RWPE1 (cell line): Measurements from ENCODE around the gene ABHD2.
"Not testable (repeated sequence)": the region's sequence is repeated elsewhere in the genome, so short reads cannot be mapped to it uniquely, and the experiment has no call there.

Source experiments
- CTCF ChIA-PET: fragments of 350-600 bp; sonication (Branson Sonifier 250); formaldehyde crosslinking; extraction: SDS; loops from one replicate; lab custom pipeline; 2021; lab: Yijun Ruan, JAX
- POLR2A ChIA-PET: fragments of 400-600 bp; formaldehyde crosslinking; extraction: SDS; loops from one replicate; lab custom pipeline; 2020; ENCODE audit warnings: antibody characterized with exemption; ENCODE audit not compliant: low non-redundant PET; lab: Yijun Ruan, JAX
- DNase-seq: peaks from one replicate; pipeline ENCODE4 v3.0.0; 2012; ENCODE audit warnings: low spot score
- H3K27ac ChIP-seq: fragments of 450-650 bp; 2 replicates; pipeline ENCODE4 v1.5.1; 2017
- TF ChIP-seq, protein P1 (sequence below): fragments of 450-650 bp; conservative IDR thresholded peaks from 2 replicates; pipeline ENCODE4 v1.5.1; 2017; ENCODE audit warnings: low read depth, mild to moderate bottlenecking

The ABHD2 gene

DNA sequence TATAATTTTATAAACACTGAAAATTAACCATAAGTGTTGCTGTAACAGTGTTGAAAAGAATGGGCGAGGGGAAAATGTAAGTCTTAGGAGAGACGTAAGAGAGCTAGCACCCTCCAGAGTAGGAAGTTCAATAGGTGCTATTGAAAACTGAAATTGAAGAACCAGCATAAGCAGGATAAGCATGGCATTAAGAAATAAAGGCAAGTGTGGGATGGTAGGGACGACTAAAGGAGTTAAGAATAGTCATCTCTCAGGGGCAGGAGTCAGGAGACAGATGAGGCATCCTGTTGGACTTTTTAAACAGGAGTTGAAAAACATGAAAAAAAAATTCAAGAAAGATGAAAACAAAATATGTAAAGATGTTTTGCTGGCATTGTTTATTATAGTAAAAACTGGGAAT, 43.5 kb downstream of the ABHD2 start:
- no peak overlapping the region for H3K27ac ChIP-seq
- DNase-seq = no peak
- ChIA-PET POLR2A (no interaction called here), CTCF (interaction anchor here (1.0 kb wide), 1 partner anchor 46 kb away, joined by 7 read pairs; no protein-coding TSS in a partner anchor)
- TF ChIP-seq, protein P1, sequence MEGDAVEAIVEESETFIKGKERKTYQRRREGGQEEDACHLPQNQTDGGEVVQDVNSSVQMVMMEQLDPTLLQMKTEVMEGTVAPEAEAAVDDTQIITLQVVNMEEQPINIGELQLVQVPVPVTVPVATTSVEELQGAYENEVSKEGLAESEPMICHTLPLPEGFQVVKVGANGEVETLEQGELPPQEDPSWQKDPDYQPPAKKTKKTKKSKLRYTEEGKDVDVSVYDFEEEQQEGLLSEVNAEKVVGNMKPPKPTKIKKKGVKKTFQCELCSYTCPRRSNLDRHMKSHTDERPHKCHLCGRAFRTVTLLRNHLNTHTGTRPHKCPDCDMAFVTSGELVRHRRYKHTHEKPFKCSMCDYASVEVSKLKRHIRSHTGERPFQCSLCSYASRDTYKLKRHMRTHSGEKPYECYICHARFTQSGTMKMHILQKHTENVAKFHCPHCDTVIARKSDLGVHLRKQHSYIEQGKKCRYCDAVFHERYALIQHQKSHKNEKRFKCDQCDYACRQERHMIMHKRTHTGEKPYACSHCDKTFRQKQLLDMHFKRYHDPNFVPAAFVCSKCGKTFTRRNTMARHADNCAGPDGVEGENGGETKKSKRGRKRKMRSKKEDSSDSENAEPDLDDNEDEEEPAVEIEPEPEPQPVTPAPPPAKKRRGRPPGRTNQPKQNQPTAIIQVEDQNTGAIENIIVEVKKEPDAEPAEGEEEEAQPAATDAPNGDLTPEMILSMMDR = no peak

DNA sequence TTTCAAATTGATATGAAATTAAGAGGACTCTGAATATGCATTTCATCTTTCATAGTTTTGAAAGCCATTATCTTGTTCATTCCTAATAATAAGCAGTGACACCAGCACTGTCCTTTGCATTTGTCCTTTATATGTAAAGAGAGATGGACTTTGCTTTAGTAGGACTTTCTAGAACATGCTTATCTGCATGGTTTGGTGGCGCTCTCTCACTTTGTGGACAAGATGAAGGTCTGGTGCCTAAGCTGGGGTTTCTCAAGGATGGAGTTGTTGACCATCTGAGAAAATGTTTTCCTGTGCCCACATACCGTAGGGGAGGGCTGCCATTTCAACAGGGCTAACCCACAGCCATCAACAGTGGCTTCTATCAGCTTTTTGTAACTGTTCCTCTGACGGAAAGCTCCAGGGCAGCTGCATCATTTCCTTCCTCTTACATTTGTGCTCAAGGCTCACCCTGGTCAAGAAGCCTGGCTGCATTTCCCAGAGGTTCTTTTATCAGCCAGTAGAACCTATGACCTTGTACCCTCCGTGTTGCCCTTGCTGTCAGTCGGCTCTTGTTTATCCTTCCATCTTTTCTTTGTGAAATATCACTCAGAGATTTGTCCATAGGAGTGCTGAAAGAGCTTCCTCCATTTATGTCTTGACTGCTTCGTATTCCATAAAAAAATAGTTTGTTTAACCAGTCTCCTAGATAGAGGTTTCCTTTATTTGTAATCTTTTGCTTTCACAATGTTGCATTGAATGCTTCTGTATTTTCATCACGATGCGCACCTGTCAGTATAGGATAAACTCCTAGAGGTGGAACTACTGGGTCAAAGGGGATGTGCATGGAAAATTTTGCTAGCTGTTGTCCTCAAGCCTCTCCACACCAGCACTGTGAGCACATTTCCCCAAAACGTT, 44.6 kb downstream of the ABHD2 start:
- CTCF ChIA-PET = interaction anchor here (0.6 to 1.0 kb wide), 2 partner anchors 45 to 75 kb away, joined by 3 to 7 read pairs; no protein-coding TSS in a partner anchor
- H3K27ac ChIP-seq = no peak overlapping the region
- POLR2A ChIA-PET = no interaction called here
- TF ChIP-seq, protein P1 = no peak
- DNase-seq = no peak

GRCh38 chr15:89135387-89136077, 47.3 kb downstream of the ABHD2 start:
- CTCF ChIA-PET, H3K27ac ChIP-seq, DNase-seq: not testable (repeated sequence)
- POLR2A ChIA-PET = interaction anchor here (0.6 kb wide), 1 partner anchor 32 kb away, joined by 8 read pairs; no protein-coding TSS in a partner anchor

GRCh38 chr15:89136078-89136806, 48.0 kb downstream of the ABHD2 start:
- no peak overlapping the region for H3K27ac ChIP-seq
- POLR2A ChIA-PET = no interaction called here

GRCh38 chr15:89136818-89137772, 48.8 kb downstream of the ABHD2 start:
- DNase-seq = no peak
- no peak overlapping the region for H3K27ac ChIP-seq
- CTCF ChIA-PET = no interaction called here
- TF ChIP-seq, protein P1 = no peak
- POLR2A ChIA-PET = no interaction called here

More at GRCh38 chr15:89136078-89136806, 48.0 kb downstream of the ABHD2 start:
- DNase-seq = no peak
- CTCF ChIA-PET = no interaction called here
- TF ChIP-seq, protein P1 = no peak

DNA sequence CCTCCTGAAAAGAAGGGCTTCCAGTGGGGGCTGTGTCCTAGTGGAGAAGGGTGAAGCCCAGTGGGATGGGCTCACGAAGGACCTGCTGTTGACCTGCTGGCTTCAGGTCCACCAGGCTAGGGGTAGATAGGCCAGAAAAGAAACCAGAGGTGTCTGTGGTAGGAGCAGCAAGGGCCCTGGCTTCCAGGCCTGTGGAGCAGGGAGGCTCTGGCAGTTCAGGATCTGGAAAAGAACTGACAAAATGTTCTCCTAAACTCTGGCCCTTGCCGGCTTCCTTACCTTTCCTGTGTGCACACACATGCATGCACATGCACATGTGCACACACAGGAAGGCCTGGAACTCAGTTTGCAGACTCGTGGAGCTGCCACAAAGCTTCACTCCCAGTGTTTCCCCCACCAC, 49.7 kb downstream of the ABHD2 start:
- TF ChIP-seq, protein P1 = no peak
- no peak overlapping the region for H3K27ac ChIP-seq
- no peak for DNase-seq
- ChIA-PET POLR2A (no interaction called here), CTCF (no interaction called here)
